ENCODE data around the gene RNF13.
"Not testable (repeated sequence)": the region's sequence is repeated elsewhere in the genome, so short reads cannot be mapped to it uniquely, and the experiment has no call there.

RNF13 gene

GRCh38 chr3:149801195-149801594 is 11.8 kb upstream of the RNF13 start:
- no peak for DNase-seq (ENCODE audit: low spot score)

GRCh38 chr3:149801639-149802038 is 11.4 kb upstream of the RNF13 start:
- no peak for DNase-seq (ENCODE audit: low spot score)

- no peak for DNase-seq (ENCODE audit: low spot score)
These were observed 6.7 kb upstream of the RNF13 start for GRCh38 chr3:149806171-149806778.

GRCh38 chr3:149808209-149808829 is 4.7 kb upstream of the RNF13 start:
- peak; percentile 75 for DNase-seq (ENCODE audit: low spot score)

GRCh38 chr3:149809699-149810098 is 3.3 kb upstream of the RNF13 start:
- no peak for DNase-seq (ENCODE audit: low spot score)

GRCh38 chr3:149810846-149811245 is 2.2 kb upstream of the RNF13 start:
- DNase-seq (ENCODE audit: low spot score): no peak

- DNase-seq (ENCODE audit: low spot score): no peak
These were observed 830 bp upstream of the RNF13 start for GRCh38 chr3:149812165-149812605.

GRCh38 chr3:149813367-149814281 is 609 bp downstream of the RNF13 start:
- peak; percentile 61 for DNase-seq (ENCODE audit: low spot score)

- DNase-seq (ENCODE audit: low spot score): no peak
These were observed 2.3 kb downstream of the RNF13 start for GRCh38 chr3:149815321-149815720.

- DNase-seq (ENCODE audit: low spot score): no peak
These were observed 2.7 kb downstream of the RNF13 start for GRCh38 chr3:149815728-149816127.

GRCh38 chr3:149816311-149816710 is 3.3 kb downstream of the RNF13 start:
- no peak for DNase-seq (ENCODE audit: low spot score)

- DNase-seq (ENCODE audit: low spot score): no peak
These were observed 4.0 kb downstream of the RNF13 start for GRCh38 chr3:149816986-149817385.

- no peak for DNase-seq (ENCODE audit: low spot score)
These were observed 6.4 kb downstream of the RNF13 start for GRCh38 chr3:149819432-149819831.

GRCh38 chr3:149820183-149820582 is 7.2 kb downstream of the RNF13 start:
- DNase-seq (ENCODE audit: low spot score): no peak

GRCh38 chr3:149826636-149827035 is 13.6 kb downstream of the RNF13 start:
- no peak for DNase-seq (ENCODE audit: low spot score)

GRCh38 chr3:149828390-149828789 is 15.4 kb downstream of the RNF13 start:
- no peak for DNase-seq (ENCODE audit: low spot score)

GRCh38 chr3:149829631-149830030 is 16.6 kb downstream of the RNF13 start:
- not testable (repeated sequence) for DNase-seq (ENCODE audit: low spot score)

GRCh38 chr3:149830902-149831301 is 17.9 kb downstream of the RNF13 start:
- no peak for DNase-seq (ENCODE audit: low spot score)

GRCh38 chr3:149831321-149831720 is 18.3 kb downstream of the RNF13 start:
- no peak for DNase-seq (ENCODE audit: low spot score)

- no peak for DNase-seq (ENCODE audit: low spot score)
These were observed 19.1 kb downstream of the RNF13 start for GRCh38 chr3:149832086-149832485.

GRCh38 chr3:149833241-149833640 is 20.2 kb downstream of the RNF13 start:
- no peak for DNase-seq (ENCODE audit: low spot score)

GRCh38 chr3:149838491-149838890 is 25.5 kb downstream of the RNF13 start:
- DNase-seq (ENCODE audit: low spot score): not testable (repeated sequence)

- not testable (repeated sequence) for DNase-seq (ENCODE audit: low spot score)
These were observed 26.5 kb downstream of the RNF13 start for GRCh38 chr3:149839469-149839868.
